COLO668 (cell line): ENCODE results near the gene CARS1.

Source experiments
- DNase-seq: peaks from one replicate; lab custom pipeline; 2025; ENCODE audit not compliant: unreplicated experiment; lab: John Stamatoyannopoulos, UW

CARS1 gene

GRCh38 chr11:3010521-3011275 lies 46.5 kb downstream of the CARS1 start:
- DNase-seq: no peak

- no peak for DNase-seq
Measured at GRCh38 chr11:3010004-3010403, 47.2 kb downstream of the CARS1 start.

GRCh38 chr11:3009481-3009880 lies 47.7 kb downstream of the CARS1 start:
- no peak for DNase-seq

GRCh38 chr11:3008746-3009336 lies 48.4 kb downstream of the CARS1 start:
- no peak for DNase-seq

- DNase-seq: no peak
Measured at GRCh38 chr11:3007404-3008010, 49.7 kb downstream of the CARS1 start.

GRCh38 chr11:3006505-3007260 lies 50.5 kb downstream of the CARS1 start:
- no peak for DNase-seq

- DNase-seq: no peak
Measured at GRCh38 chr11:3004481-3004880, 52.7 kb downstream of the CARS1 start.

GRCh38 chr11:3003396-3004231 lies 53.6 kb downstream of the CARS1 start:
- no peak for DNase-seq

- DNase-seq: no peak
Measured at GRCh38 chr11:3002871-3003270, 54.4 kb downstream of the CARS1 start.

GRCh38 chr11:3002351-3002861 lies 54.8 kb downstream of the CARS1 start:
- no peak for DNase-seq

- DNase-seq: no peak
Measured at GRCh38 chr11:3001496-3001895, 55.7 kb downstream of the CARS1 start.

GRCh38 chr11:3000032-3000961 lies 56.9 kb downstream of the CARS1 start:
- peak; percentile 43 for DNase-seq

GRCh38 chr11:2999464-2999998 lies 57.7 kb downstream of the CARS1 start:
- no peak for DNase-seq

- no peak for DNase-seq
Measured at GRCh38 chr11:2998073-2998850, 59.0 kb downstream of the CARS1 start.

GRCh38 chr11:2997406-2997805 lies 59.8 kb downstream of the CARS1 start:
- DNase-seq: no peak

GRCh38 chr11:2996976-2997375 lies 60.2 kb downstream of the CARS1 start:
- no peak for DNase-seq

- DNase-seq: no peak
Measured at GRCh38 chr11:2995893-2996554, 61.2 kb downstream of the CARS1 start.

GRCh38 chr11:2995031-2995561 lies 62.1 kb downstream of the CARS1 start:
- DNase-seq: no peak
